Sigmoid colon (tissue), 4 donors: Measurements from ENCODE around the gene SPTLC1.

ENCODE experiments used
- POLR2AphosphoS5 ChIP-seq, 4 donors: sonication (generic); formaldehyde crosslinking; IDR thresholded peaks; one replicate each; pipeline ENCODE4 v1.6.1; 2017; ENCODE audit warnings: antibody characterized with exemption in 4 of 4
- TF ChIP-seq, protein P1 (sequence below), 4 experiments: fragments of 450-650 bp in 3 of 4; fragments of 200-600 bp in 1 of 4; IDR thresholded peaks; one replicate each; pipeline ENCODE4 v1.5.1; 2016 to 2019; ENCODE audit warnings: antibody characterized with exemption in 4 of 4, mild to moderate bottlenecking in 3 of 4, moderate library complexity in 2 of 4

DNA sequence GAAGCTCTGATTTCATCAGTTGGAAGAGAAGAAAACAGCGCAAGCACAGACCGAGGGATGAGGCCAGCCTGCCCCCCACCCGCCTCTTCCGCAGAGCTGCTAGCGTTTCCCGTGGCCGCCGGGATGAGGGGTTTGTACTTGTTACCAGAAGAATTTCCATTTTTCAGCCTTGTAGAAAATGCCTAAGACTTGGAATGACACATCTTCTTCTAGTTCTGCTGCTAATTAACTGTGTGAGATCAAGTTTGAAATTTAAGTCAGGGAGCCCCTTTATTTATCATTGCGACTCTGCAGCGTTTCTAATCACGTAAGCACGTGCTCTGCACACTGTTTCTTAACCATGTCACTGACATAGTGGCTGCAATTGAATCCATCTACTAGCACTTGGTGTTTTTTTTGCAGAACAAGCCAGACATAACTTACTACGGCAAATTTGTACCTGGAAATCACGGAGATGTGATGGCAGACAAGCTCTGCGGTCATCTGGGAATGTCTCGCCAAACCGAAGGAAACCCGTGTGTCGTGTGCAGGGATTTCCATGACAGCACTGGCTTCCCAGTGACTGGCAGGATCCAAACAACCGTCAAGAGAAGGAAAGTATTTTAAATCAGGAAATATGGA lies 123.4 kb downstream of the SPTLC1 start:
- TF ChIP-seq, protein P1, sequence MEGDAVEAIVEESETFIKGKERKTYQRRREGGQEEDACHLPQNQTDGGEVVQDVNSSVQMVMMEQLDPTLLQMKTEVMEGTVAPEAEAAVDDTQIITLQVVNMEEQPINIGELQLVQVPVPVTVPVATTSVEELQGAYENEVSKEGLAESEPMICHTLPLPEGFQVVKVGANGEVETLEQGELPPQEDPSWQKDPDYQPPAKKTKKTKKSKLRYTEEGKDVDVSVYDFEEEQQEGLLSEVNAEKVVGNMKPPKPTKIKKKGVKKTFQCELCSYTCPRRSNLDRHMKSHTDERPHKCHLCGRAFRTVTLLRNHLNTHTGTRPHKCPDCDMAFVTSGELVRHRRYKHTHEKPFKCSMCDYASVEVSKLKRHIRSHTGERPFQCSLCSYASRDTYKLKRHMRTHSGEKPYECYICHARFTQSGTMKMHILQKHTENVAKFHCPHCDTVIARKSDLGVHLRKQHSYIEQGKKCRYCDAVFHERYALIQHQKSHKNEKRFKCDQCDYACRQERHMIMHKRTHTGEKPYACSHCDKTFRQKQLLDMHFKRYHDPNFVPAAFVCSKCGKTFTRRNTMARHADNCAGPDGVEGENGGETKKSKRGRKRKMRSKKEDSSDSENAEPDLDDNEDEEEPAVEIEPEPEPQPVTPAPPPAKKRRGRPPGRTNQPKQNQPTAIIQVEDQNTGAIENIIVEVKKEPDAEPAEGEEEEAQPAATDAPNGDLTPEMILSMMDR (IDR thresholded peaks at IDR 0.05): no peak
- no peak for TF ChIP-seq POLR2AphosphoS5 (IDR thresholded peaks at IDR 0.05)
